RWPE1 (cell line): ENCODE data around the gene GJA1.
"Not testable (repeated sequence)": the region's sequence is repeated elsewhere in the genome, so short reads cannot be mapped to it uniquely, and the experiment has no call there.

Experiments
- CTCF ChIA-PET: fragments of 350-600 bp; sonication (Branson Sonifier 250); formaldehyde crosslinking; extraction: SDS; loops from one replicate; lab custom pipeline; 2021; lab: Yijun Ruan, JAX
- POLR2A ChIA-PET: fragments of 400-600 bp; formaldehyde crosslinking; extraction: SDS; loops from one replicate; lab custom pipeline; 2020; ENCODE audit warnings: antibody characterized with exemption; ENCODE audit not compliant: low non-redundant PET; lab: Yijun Ruan, JAX
- DNase-seq: peaks from one replicate; pipeline ENCODE4 v3.0.0; 2012; ENCODE audit warnings: low spot score
- H3K27ac ChIP-seq: fragments of 450-650 bp; 2 replicates; pipeline ENCODE4 v1.5.1; 2017
- TF ChIP-seq, protein P1 (sequence below): fragments of 450-650 bp; conservative IDR thresholded peaks from 2 replicates; pipeline ENCODE4 v1.5.1; 2017; ENCODE audit warnings: low read depth, mild to moderate bottlenecking

Gene GJA1

DNA sequence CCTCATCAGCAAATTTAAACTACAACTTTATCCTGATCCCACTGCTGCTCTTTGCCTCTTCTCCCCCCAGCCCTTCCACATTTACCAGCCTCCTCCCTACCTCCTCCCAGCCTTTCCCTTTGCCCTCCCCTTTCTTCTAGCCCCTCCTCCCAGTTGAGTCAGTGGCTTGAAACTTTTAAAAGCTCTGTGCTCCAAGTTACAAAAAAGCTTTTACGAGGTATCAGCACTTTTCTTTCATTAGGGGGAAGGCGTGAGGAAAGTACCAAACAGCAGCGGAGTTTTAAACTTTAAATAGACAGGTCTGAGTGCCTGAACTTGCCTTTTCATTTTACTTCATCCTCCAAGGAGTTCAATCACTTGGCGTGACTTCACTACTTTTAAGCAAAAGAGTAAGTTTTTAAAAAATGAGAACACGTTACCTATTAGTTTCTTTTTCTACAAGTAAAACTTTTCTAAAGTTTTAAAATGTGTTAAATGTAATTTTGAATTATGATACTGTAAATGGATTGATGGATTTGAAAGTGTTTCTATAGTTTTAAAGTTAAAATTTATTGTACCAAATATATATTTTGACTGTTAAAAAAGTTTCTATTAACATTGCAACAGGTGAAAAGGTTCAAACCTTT, at the start of gene GJA1:
Gene GJA1 (plus strand): TSS at position 203 of the 626 bp plus-strand sequence. CDS start 11,202 bp downstream, outside the sequence.
- CTCF ChIA-PET = interaction anchor here (0.6 kb wide), 1 partner anchor 9 kb away, joined by 4 read pairs; no protein-coding TSS in a partner anchor
- DNase-seq = peak; percentile 62
- H3K27ac ChIP-seq = peak within 1 kb of the TSS; percentile 80
- TF ChIP-seq, protein P1, sequence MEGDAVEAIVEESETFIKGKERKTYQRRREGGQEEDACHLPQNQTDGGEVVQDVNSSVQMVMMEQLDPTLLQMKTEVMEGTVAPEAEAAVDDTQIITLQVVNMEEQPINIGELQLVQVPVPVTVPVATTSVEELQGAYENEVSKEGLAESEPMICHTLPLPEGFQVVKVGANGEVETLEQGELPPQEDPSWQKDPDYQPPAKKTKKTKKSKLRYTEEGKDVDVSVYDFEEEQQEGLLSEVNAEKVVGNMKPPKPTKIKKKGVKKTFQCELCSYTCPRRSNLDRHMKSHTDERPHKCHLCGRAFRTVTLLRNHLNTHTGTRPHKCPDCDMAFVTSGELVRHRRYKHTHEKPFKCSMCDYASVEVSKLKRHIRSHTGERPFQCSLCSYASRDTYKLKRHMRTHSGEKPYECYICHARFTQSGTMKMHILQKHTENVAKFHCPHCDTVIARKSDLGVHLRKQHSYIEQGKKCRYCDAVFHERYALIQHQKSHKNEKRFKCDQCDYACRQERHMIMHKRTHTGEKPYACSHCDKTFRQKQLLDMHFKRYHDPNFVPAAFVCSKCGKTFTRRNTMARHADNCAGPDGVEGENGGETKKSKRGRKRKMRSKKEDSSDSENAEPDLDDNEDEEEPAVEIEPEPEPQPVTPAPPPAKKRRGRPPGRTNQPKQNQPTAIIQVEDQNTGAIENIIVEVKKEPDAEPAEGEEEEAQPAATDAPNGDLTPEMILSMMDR = no peak
- POLR2A ChIA-PET = no interaction called here

DNA sequence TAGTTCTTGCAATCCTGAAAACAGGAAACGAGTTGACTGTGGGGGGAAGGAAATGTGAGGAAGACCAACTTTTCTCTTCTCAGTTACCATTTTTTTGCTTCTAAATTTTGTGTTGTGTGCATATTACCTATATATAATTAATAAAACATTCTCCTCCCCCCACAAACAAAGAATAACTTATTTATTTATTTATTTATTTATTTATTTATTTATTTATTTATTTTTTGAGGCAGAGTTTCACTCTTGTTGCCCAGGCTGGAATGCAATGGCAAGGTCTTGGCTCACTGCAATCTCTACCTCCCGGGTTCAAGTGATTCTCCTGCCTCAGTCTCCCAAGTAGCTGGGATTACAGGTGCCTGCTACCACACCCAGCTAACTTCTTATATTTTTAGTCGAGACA, 48.9 kb upstream of the GJA1 start:
- DNase-seq, H3K27ac ChIP-seq, POLR2A ChIA-PET: not testable (repeated sequence)
- CTCF ChIA-PET = interaction anchor here (0.8 kb wide), 1 partner anchor 75 kb away, joined by 4 read pairs; no protein-coding TSS in a partner anchor

DNA sequence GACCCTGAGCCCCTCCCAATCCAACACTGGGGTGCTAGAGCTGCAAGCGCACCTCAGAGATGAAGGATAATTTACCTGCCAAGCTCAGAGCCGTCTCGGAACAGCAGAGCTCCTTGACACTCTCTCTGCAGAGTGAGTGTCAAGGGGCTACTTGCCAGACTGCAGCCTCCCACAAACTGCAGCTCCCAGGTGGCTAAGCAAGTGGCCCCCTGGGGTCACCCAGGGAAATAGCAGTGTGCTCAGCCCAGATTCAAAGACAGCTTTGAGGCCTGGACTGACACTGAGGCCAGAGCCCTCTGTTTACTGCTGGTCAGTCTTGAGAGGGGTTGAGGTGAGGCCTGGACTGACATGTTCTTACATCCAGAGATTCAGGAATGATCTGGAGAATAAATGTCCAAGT, 46.0 kb upstream of the GJA1 start:
- ChIA-PET CTCF (no interaction called here), POLR2A (no interaction called here)
- TF ChIP-seq, protein P1 = no peak
- no peak for DNase-seq
- H3K27ac ChIP-seq = no peak overlapping the region

DNA sequence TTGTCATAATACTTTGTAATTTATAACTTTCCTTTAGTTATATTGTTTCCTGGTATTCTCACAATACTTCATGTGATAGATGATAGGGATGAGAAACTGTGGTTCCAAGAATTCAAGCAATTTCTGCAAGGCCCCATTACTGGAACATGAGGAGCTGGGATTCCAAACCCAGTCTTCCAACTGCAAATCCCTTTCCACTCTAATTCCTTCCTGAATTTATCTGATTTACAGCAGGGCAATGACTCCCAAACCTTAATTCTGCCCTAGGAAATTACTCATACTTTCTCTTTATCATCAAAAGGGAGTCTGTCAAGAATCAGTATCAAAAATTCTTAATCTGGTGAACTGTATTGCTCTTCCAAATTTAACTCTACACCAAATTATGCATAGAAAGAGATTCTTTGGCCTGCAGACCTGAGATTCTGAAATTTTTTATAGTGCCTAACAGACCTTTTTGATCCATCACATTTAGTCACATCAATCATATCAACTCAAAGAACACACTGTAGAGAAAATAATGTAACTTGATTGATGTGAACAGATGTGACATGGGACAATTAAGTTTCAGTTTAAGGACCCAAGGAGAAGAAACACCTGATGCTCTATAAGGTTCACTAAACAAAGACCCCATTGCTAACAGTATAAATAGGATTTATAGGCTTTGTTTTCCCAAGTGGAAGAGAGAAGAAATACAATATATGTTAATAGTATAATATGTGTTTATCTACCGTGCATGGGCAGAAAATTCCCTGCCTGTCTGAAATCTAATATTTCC, 41.5 kb upstream of the GJA1 start:
- no peak for DNase-seq
- TF ChIP-seq, protein P1 = no peak
- ChIA-PET POLR2A (no interaction called here), CTCF (no interaction called here)
- no peak overlapping the region for H3K27ac ChIP-seq

DNA sequence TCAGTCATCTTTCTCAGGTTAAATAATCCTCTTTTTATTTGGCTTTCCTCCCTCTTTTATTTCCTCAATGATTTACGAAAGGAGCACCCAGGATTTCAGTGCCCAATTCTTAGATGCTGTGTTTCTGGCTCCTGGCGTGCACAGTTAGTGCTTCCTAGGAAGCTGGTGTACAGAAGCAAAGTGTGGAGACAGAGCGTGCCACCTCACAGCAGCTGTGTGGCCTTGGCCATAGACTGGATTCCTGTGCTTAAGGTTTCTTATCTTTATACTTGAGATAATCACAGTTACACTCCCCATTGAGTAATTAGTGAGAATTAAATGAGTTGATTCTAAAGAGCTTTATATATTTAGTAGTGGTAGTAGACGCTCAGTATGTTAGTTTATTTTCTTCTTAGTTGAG, 39.7 kb upstream of the GJA1 start:
- no peak for DNase-seq
- ChIA-PET POLR2A (no interaction called here), CTCF (interaction anchor here (0.6 kb wide), 1 partner anchor 219 kb away, joined by 3 read pairs; no protein-coding TSS in a partner anchor)
- no peak overlapping the region for H3K27ac ChIP-seq
- TF ChIP-seq, protein P1 = no peak

DNA sequence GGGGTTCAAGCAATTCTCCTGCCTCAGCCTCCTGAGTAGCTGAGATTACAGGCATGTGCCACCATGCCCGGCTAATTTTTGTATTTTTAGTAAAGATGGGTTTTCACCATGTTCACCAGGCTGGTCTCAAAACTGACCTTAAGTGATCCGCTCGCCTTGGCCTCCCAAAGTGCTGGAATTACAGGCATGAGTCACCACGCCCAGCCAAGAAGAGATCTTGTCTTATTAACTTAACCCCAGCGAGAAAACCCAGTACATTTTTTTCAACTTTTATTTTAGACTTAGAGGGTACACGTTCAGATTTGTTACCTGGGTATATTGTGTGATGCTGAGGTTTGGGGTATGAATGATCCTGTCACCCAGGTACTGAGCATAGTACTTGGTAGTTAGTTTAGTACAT, 38.3 kb upstream of the GJA1 start:
- POLR2A ChIA-PET, DNase-seq, CTCF ChIA-PET, H3K27ac ChIP-seq: not testable (repeated sequence)

DNA sequence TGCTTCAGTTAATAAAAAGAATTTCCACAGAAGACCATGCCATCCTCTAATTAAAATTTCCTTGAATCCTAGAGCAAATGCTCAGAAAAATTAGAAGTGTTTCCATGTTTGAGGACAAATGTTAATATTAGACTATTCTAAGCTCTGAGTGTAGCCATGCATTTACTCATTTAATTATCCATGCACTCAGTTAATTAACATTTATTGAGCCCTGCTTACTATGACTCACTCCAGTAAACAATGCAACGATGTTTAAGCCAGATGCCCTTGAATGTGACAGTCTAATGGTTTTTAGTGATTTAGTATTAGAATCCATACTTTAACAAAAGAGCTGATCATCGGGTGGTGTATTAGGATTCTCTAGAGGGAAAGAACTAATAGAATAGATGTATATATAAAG, 37.3 kb upstream of the GJA1 start:
- no peak overlapping the region for H3K27ac ChIP-seq
- TF ChIP-seq, protein P1 = no peak
- CTCF ChIA-PET = no interaction called here
- DNase-seq = no peak
- POLR2A ChIA-PET = no interaction called here
